HG03095 (cell line): ENCODE measurements around the gene PKMYT1.

ENCODE experiments used
- ATAC-seq: cut with Tn5 transposase; IDR thresholded peaks from one replicate; pipeline ENCODE4 v1.9.1; 2021; ENCODE audit warnings: moderate library complexity; ENCODE audit not compliant: unreplicated experiment

The PKMYT1 gene

DNA sequence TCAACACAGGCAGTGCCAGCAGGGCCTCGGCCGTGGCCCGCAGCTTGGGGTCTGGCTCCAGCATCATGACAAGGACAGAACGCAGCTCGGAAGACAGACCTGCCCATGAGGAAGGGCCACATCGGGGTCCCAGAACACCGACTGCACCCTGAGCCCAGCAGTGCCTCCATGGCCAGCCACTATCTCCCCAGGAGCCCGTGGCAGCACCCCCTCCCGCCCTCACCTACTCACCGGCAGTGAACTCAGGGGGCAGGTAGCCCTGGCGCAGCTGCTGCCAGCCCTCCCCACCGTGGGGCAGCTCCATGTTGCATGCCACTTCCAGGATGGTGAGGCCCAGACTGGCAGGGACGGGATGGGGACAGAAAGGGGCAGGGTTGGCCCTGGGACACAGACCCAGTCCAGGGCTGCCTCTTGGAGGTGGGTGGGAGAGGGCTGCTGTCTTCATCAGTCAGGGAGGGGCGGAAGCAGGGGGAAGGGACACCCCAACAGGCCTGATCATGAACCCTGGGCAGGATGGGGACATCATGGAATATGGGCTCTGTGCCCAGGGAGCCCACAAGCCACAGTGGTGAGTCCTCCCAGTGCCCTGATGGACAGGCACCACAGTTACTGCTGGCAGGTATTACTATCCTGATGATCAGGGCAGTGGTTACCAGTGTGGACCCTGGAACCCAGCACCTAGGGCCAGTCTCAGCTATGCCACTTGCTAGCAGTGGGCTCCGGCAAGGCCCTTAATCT, 5.8 kb downstream of the PKMYT1 start:
- no peak for ATAC-seq

DNA sequence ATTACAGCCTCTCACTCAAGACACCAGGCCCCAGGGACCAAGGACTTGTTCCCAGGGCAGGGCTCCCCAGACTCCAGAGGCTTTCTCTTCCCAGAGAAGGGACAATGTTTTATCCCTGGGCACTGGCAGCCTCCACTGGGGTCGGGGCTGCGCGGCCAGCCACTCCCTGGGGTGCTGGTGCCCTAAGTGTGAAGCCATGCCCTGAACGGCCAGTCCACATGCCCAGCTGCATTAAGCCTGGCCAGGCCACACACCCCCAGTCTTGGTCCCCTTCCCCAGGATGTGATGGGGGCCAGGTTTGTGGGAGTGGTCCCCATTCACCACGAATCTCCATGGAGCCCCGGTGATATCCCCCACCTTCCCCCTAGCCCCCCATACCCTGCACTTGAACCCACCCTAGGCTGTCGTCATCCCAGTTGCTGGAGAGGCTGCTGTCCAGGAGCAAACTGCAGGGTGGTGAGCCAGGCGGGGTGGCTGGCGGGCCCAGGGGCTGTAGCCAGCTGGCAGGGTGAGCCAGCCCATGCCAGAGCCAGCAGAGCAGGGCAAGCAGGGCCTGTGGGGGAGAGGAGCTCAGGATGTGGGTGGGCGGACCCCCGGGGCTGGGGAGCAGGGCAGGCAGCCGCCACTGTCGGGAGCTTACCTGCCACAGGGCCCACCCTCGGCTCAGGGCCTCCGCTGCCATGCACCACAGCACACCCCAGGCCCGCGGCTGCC, 6.5 kb downstream of the PKMYT1 start:
- ATAC-seq = no peak

DNA sequence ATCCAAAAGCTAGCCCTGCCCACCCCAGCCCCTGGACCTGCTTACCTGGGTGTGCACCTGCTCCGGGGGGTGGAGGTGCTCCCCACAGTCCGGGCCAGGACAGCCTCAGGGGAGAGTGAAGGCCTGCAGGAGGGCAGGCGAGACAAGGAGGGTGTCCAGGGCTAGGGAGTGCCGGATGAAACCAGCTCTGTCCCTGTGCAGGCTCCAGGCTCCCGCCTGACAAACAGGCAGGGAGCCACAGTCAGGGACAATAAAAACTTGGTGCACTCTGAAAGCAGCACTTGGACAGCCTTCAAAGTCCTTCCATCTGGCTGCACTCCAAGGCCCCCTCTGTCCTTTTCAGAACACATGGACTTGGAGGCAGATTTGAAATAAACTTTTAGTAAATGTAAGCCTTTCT, 7.2 kb downstream of the PKMYT1 start:
- ATAC-seq = no peak

DNA sequence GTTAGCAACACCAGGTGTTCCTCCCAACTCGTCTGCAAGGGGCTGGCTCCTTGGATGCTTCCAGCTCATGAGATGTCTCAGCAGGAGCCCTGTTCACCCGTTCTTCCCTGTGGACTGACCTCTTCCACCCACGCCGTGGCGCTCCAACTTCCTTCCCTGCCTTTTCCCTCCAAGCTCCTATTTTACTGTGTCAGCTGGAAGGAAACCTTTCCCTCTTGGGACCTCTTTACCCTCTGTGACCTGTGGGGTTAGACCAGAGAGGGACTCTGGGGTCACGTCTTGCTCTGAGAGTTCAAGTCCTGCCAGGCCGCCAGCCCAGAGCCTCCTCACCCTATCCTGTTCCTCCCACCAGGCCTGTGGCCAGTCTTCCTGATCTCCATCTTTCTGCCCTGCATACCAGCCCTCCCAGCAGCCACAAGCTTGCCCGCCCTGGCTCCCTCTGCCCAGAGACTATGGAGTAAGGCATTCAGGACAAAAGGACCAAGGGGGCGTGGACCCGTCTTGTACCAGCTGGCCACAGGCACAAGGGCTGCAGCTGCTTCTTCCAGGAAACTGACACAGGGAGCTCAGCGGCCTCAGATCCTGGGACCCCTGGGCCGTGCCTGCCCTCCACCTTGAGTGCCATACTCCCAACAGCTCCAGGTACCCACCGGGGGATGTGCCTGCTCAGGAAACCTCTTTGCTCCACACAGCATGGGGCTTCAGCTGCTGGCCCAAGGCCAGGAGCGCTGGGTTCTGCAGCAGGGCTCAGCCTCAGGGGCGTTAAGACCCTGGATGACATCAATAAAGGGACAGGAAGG, 8.1 kb downstream of the PKMYT1 start:
- ATAC-seq = no peak

DNA sequence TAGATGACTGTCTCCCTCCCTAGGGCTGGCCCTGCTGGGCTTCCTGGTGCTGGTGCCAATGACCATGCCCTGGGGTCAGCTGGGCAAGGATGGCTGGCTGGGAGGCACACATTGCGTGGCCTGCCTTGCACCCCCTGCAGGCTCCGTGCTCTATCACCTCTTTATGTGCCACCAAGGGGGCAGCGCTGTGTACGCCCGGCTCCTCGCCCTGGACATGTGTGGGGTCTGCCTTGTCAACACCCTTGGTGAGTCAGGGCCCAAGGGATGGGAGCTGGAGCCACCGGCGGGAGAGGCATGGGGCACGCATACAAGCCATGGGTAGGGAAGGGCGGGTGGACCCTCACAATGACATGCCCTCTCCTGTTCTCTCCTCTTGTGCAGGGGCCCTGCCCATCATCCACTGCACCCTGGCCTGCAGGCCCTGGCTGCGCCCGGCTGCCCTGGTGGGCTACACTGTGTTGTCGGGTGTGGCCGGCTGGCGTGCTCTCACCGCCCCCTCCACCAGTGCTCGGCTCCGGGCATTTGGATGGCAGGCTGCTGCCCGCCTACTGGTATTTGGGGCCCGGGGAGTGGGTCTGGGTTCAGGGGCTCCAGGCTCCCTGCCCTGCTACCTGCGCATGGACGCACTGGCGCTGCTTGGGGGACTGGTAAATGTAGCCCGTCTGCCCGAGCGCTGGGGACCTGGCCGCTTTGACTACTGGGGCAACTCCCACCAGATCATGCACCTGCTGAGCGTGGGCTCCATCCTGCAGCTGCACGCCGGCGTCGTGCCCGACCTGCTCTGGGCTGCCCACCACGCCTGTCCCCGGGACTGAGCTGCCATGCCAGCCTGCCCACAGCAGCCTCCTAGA, 8.9 kb downstream of the PKMYT1 start:
- no peak for ATAC-seq

DNA sequence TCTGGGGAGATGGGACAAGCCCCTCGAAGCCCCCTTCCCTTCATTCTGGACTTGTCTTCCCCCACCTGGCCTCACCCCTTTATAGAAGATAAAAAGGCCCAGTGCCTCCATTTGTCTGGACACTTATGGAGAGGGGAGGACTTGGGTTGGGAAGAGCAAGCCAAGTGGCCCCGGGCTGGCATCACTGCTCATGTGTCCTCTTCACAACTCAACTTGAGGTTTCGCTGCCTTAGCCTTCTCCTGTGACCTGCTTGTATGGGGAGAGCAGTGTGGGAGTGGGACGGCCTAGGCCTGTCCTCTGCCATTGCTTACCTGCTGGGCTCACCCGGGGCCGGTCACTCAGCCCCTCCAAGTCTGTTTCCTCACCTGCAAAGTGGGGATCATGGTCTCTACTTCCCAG, 9.7 kb downstream of the PKMYT1 start:
- no peak for ATAC-seq

DNA sequence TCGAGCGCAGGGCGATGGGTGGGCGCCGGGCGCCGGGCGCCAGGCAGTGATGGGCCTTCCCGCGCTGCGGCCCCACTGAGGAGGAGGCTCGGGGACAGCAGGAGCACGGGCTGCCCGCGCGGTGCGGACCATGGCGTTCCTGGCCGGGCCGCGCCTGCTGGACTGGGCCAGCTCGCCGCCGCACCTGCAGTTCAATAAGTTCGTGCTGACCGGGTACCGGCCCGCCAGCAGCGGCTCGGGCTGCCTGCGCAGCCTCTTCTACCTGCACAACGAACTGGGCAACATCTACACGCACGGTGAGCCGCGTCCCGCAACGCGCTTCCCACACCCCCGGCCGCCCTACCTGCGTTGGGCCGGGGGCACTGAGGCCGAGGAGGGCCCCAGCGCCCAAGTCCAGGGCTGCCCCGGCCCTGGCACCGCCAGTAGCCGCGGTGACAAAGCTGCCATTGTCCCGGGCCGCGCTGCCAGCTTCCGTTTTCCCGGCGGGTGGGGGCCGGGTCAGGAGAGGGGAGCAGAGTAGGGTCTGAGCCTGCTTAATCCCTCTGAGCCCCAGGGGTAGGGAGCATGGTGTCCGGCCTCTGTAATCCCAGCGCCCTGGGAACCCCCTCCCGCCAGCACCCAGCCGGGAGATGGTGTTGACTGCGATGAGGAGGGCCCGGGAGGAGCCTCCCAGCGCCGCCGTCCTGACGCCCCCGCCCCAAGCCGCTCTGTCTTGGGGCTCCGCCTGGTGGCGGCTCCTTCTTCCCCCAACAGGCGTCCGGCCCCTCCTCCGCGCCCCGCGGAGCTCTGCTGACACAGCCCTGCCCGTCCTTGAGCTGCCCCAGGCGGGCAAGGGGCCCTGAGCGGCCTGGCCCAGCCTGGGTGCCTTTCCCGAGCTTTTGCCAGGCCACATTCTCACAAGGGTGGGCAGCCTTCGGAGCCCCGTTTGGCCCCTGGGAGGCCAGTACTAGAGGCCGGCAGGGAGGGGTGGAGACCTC, 10.4 kb downstream of the PKMYT1 start:
- peak; percentile 31 for ATAC-seq

DNA sequence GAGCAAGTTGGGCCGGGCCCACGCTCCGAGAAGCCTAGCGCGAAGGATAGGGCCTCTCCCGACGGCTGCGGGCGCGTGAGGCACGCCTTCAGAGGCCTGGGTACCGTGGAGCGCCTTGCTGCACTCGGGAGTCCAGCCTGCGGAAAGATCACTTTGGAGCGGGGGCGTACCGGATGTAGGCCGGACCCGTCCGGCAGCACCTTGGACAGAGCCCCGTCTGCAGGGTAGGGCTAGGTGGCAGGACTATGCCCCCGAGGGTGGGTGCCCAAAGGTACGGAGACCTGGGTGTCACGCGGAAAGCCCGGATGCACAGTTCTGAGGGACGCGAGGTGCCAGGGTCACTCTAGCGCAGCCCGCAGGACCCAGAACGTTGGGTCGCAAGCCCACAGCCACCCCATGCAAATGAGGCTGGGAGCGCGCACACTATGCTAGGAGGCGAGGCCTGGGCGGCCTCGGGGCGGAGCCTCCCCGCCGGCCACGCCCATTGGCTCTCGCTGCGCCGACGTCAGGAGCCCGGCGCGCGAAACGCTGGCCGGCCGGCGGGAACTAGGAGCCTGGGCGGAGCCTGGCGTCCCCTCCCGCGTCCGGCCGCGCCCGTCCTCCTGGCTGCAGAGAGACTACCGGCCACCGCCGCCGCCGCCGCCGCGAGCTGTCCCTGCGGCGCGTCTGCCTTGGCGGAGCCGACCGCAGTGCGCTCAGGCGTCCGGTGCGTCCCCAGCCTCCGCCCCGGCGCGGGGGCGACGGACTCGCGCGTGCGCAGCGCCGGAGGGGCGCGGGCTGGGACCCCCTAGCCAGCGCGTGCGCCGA, 11.3 kb downstream of the PKMYT1 start, which contains the start of gene PAQR4:
Gene PAQR4 (plus strand): TSS at position 611 of the 807 bp plus-strand sequence. CDS start 327 bp downstream, outside the sequence.
- ATAC-seq = peak; percentile 59

DNA sequence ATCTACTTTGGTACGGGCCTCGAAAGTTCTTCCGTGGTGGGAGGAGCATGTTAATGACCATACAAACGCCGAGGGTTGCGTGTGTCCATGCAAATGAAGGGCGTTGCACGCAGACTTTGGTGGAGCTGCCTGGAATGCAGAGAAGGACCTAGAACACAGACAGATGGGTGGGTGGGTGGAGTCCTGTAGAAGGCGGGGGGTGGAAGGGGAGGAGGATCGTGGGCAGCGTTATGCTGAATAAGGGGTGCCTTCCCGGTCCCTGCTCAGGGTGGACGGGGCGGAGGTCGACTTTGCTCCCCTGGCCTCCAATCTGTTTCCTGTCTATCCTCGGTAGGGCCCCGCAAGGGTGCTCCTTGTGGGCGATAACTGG, 11.9 kb downstream of the PKMYT1 start:
- ATAC-seq = no peak

DNA sequence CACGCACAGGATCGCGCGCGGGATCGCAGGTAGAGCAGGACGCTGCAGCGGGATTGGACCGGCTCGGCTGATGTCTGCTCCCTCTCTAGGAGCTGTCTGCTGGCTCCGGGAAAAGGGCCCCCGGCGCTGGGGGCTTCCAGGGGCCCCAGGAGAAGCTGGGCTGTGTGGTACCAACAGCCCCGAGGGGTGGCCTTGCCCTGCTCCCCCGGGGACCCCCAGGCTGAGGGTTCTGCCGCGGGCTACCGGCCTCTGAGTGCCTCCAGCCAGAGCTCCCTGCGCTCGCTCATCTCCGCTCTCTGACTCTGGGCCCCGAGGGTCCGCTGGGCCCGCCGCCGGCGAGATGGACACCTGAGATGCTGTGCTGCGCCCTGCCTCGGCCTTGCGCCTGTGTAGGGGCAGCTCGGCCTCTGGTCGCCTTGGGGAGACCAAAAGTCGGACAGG, 12.5 kb downstream of the PKMYT1 start:
- no peak for ATAC-seq

DNA sequence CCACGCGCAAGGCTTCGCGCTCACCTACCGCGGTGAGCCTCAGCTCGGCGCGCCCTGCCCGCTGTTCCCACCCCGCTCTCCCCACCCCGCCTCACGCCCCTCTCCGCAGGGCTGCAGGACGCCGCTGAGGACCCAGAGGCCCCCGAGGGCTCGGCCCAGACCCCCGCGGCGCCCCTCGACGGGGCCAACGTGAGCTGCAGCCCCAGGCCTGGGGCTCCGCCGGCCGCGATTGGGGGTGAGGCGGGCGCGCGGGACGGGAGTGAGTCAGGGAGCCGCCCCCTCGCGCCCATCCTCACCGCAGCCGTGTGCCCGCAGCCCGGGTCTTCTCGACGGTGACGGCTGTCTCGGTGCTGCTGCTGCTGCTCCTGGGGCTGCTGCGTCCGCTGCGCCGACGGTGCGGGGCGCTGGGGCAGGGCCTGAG, 13.0 kb downstream of the PKMYT1 start:
- ATAC-seq = no peak

DNA sequence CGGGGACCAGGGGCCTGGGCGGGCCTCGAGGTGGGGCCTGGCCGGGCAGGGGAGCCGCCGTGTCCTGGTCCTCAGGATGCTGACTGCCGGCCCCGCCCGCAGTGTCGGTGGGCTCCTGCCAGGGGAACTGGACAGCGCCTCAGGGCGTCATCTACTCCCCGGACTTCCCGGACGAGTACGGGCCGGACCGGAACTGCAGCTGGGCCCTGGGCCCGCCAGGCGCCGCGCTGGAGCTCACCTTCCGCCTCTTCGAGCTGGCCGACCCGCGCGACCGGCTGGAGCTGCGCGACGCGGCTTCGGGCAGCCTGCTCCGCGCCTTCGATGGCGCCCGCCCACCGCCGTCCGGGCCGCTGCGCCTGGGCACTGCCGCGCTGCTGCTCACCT, 13.4 kb downstream of the PKMYT1 start:
- no peak for ATAC-seq

DNA sequence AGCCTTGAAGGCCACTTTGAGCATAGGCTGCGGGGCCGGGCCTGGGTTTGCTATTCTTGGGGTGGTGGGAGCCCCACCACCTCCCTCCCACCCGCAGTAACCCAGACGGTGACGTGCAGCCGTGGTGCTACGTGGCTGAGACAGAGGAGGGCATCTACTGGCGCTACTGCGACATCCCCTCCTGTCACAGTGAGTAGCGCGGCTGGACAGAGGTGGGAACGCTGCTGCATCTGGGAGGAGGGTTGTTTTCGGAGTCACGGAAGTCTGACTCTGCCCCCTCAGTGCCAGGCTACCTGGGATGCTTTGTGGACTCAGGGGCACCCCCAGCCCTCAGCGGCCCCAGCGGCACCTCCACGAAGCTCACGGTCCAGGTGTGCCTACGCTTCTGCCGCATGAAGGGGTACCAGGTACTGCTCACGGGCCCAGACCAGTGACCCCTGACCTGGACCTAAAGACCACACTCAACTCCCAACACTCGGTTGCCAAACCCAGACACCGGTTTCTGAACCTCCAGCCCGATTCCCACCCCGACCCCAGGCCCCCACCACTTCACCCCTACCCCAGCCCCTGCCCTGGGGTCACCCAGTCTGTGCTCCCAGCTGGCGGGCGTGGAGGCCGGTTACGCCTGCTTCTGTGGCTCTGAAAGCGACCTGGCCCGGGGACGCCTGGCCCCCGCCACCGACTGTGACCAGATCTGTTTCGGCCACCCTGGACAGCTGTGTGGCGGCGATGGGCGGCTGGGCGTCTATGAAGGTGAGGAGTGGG, 14.0 kb downstream of the PKMYT1 start:
- ATAC-seq = no peak

DNA sequence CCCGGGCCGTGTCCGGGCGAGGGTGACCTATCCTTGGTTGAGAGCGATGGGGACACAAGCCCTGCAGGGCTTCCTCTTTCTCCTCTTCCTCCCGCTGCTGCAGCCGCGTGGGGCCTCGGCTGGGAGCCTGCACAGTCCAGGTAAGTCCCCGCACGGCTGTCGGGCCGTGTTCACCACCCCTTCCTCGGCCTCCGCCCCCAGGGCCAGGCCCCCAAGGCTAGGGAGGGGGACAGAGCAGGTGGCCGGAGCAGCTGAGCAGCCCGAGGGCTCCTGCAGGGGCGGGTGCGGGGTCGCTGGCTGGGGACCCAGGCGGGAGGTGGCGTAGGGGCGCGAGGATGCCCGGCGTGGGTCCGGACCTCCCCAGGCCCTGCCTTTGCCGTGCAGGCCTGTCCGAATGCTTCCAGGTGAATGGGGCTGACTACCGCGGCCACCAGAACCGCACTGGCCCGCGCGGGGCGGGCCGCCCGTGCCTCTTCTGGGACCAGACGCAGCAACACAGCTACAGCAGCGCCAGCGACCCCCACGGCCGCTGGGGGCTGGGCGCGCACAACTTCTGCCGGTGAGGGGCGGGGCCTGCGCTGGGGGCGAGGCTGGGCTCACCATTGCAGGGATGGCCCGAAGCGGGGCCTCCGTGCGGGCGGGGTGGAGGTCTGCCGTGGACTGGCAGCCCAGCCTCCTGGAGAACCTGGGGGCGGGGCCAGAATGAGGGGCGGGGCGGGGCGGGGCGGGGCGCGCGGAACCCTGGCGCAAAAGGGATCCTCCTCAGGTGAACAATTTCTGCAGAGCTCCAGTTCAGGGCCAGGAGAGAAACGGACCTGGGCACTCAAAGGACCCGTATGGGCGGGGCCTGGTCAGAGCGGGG, 15.5 kb downstream of the PKMYT1 start:
- ATAC-seq = no peak

DNA sequence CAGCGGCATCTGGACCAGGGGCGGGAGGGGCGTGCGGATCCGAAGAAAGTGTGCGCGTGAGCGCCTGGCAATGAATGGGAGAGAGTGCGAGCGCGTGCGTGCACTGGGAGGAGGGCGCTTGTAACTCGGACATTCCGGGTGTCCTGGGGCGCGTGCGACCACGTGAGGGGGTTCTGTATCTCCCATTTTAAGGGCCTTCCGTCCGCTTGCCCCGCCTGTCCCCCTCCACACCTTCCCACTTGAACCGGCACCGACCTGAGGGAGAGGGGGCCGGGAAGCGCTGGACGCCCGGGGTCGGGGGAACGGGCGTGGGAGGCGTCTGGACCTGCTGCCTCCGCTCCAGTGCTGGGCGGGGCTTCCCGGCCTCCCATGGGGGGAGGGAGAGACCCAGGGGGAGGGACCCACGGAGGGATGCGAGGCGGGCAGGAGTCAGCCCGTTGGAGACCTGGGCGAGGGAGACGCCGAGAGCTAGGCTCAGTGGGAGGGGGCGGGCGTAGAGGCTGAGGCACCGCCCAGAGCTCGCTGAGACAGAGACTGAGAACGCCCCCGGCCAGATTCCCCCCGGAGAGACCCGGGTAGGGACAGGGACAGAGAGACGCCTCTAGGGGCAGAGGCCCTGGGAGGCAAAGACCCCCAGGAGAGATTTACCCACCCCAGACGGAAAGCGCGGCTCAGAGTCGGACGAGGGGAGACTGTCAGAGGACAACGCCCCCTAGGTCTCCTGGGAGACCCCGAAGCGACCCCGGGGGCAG, 16.3 kb downstream of the PKMYT1 start, which contains the start of gene KREMEN2:
Gene KREMEN2 (plus strand): TSS at position 553 of the 752 bp plus-strand sequence. CDS start 246 bp downstream, outside the sequence.
- ATAC-seq = no peak

DNA sequence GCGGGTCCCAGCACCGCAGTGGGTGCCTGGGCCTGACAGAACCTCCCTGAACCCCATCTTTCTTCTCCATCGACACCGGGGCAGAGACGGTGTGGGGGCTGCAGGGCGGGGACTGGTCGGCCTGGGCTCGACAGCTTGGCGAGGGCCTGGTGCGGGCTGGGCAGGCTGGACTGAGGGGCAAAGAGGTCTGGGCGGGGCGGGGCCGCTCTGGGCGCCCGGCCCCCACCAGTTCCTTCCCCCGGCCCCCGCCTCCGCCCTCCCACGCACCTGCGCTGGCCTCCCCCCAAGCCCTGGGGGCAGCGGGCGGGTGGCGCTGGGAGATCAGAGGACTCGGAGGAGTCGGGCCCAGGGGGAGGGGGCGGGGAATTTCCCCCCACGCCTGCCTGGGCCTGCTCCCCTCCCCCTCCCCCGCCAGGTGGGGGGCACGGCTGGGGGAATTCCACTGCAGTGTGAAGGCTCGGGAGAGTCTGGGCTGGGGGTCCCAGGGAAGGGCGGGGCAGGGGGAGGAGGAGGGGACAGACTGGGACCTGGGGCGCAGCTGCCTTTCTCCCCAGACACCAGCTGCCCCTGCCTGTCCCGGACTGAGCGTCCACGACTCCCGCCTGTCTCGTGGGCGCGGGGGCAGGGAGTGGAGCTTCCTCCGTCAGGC, 17.0 kb downstream of the PKMYT1 start:
- ATAC-seq = no peak
